ENCODE measurements around the gene IL17RA.

- no peak for TF ChIP-seq POLR2A (IDR thresholded peaks at IDR 0.05)
- TF ChIP-seq, protein P1, sequence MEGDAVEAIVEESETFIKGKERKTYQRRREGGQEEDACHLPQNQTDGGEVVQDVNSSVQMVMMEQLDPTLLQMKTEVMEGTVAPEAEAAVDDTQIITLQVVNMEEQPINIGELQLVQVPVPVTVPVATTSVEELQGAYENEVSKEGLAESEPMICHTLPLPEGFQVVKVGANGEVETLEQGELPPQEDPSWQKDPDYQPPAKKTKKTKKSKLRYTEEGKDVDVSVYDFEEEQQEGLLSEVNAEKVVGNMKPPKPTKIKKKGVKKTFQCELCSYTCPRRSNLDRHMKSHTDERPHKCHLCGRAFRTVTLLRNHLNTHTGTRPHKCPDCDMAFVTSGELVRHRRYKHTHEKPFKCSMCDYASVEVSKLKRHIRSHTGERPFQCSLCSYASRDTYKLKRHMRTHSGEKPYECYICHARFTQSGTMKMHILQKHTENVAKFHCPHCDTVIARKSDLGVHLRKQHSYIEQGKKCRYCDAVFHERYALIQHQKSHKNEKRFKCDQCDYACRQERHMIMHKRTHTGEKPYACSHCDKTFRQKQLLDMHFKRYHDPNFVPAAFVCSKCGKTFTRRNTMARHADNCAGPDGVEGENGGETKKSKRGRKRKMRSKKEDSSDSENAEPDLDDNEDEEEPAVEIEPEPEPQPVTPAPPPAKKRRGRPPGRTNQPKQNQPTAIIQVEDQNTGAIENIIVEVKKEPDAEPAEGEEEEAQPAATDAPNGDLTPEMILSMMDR (IDR thresholded peaks at IDR 0.05), result no peak
Measured at GRCh38 chr22:17083255-17083654, 1.5 kb upstream of the IL17RA start.
